HL-60 (cell line): ENCODE data around the gene INPP5B.
A peak's percentile ranks its signal among the peaks of the same experiment; 100 is the strongest.

Experiments
- DNase-seq, 2 experiments: peaks; one replicate each; pipeline ENCODE4 v3.0.0-alpha.2; 2010 to 2020; ENCODE audit warnings: low read depth in 1 of 2, low spot score in 1 of 2
- H3K27ac ChIP-seq: fragments of 250-450 bp; sonication (Bioruptor Pico); replicated peaks from 2 replicates; pipeline ENCODE4 v1.5.1; 2020; ENCODE audit warnings: mild to moderate bottlenecking, moderate library complexity
- H3K27me3 ChIP-seq: fragments of 250-450 bp; sonication (Bioruptor Pico); 2 replicates; pipeline ENCODE4 v1.5.1; 2021; ENCODE audit warnings: mild to moderate bottlenecking, moderate library complexity; ENCODE audit not compliant: insufficient read depth, poor library complexity, severe bottlenecking
- H3K4me3 ChIP-seq: replicated peaks from 2 replicates; pipeline ENCODE4 v1.5.1; 2011; ENCODE audit warnings: mild to moderate bottlenecking, control low read depth, low read length; ENCODE audit not compliant: insufficient read depth
- GABPA ChIP-seq: IDR thresholded peaks from 2 replicates; pipeline ENCODE4 v1.6.1; 2012; ENCODE audit warnings: low read depth
- POLR2AphosphoS5 ChIP-seq: IDR thresholded peaks from 2 replicates; pipeline ENCODE4 v1.6.1; 2012; ENCODE audit warnings: low read depth
- SPI1 ChIP-seq: IDR thresholded peaks from 2 replicates; pipeline ENCODE4 v1.6.1; 2012; ENCODE audit warnings: low read depth, mild to moderate bottlenecking, borderline replicate concordance
- TF ChIP-seq, protein P1 (sequence below): IDR thresholded peaks from one replicate; pipeline ENCODE4 v1.5.1; 2011; ENCODE audit warnings: low read length, control low read depth, inconsistent platforms; ENCODE audit not compliant: insufficient read depth
- TF ChIP-seq, protein P2 (sequence below): IDR thresholded peaks from 2 replicates; pipeline ENCODE4 v1.6.1; 2012; ENCODE audit warnings: low read depth; ENCODE audit not compliant: insufficient replicate concordance

INPP5B gene

DNA sequence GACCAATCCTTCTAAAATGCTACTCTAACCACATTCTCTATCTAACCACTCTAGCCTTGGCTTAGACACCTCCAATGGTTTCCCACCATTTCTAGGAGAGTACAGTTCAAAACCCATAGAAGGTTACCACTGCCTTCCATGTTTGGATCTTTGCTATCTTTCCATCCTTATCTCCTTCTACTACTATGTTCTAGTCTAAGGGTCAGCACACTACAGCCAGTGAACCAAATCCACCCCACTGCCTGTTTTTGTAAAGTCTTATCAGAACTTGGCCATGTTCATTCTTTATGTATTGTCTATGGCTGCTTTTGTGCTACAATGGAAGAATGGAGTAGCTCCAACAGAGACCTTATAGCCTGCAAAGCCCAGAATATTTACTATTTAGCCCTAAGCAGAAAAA lies 93.7 kb downstream of the INPP5B start:
- TF ChIP-seq POLR2AphosphoS5 = no peak
- TF ChIP-seq, protein P1, sequence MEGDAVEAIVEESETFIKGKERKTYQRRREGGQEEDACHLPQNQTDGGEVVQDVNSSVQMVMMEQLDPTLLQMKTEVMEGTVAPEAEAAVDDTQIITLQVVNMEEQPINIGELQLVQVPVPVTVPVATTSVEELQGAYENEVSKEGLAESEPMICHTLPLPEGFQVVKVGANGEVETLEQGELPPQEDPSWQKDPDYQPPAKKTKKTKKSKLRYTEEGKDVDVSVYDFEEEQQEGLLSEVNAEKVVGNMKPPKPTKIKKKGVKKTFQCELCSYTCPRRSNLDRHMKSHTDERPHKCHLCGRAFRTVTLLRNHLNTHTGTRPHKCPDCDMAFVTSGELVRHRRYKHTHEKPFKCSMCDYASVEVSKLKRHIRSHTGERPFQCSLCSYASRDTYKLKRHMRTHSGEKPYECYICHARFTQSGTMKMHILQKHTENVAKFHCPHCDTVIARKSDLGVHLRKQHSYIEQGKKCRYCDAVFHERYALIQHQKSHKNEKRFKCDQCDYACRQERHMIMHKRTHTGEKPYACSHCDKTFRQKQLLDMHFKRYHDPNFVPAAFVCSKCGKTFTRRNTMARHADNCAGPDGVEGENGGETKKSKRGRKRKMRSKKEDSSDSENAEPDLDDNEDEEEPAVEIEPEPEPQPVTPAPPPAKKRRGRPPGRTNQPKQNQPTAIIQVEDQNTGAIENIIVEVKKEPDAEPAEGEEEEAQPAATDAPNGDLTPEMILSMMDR = no peak
- TF ChIP-seq, protein P2, sequence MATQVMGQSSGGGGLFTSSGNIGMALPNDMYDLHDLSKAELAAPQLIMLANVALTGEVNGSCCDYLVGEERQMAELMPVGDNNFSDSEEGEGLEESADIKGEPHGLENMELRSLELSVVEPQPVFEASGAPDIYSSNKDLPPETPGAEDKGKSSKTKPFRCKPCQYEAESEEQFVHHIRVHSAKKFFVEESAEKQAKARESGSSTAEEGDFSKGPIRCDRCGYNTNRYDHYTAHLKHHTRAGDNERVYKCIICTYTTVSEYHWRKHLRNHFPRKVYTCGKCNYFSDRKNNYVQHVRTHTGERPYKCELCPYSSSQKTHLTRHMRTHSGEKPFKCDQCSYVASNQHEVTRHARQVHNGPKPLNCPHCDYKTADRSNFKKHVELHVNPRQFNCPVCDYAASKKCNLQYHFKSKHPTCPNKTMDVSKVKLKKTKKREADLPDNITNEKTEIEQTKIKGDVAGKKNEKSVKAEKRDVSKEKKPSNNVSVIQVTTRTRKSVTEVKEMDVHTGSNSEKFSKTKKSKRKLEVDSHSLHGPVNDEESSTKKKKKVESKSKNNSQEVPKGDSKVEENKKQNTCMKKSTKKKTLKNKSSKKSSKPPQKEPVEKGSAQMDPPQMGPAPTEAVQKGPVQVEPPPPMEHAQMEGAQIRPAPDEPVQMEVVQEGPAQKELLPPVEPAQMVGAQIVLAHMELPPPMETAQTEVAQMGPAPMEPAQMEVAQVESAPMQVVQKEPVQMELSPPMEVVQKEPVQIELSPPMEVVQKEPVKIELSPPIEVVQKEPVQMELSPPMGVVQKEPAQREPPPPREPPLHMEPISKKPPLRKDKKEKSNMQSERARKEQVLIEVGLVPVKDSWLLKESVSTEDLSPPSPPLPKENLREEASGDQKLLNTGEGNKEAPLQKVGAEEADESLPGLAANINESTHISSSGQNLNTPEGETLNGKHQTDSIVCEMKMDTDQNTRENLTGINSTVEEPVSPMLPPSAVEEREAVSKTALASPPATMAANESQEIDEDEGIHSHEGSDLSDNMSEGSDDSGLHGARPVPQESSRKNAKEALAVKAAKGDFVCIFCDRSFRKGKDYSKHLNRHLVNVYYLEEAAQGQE = no peak
- no peak for TF ChIP-seq GABPA
- no peak for TF ChIP-seq SPI1
- Histone ChIP-seq H3K27me3 (no peaks in the 10 kb centered on the region), H3K4me3 (no peak overlapping the region), H3K27ac (peak overlapping the region; percentile 86)
- DNase-seq = no peak

- H3K4me3 ChIP-seq = peak overlapping the region; percentile 18
- DNase-seq = peak in 1 of 2 experiments; percentile 66
- H3K27ac ChIP-seq = peak overlapping the region; percentile 86
- TF ChIP-seq SPI1 = peak; percentile 87
- no peak for TF ChIP-seq POLR2AphosphoS5
- no peaks in the 10 kb centered on the region for H3K27me3 ChIP-seq
Measured at GRCh38 chr1:37851782-37852210, 95.1 kb downstream of the INPP5B start.

GRCh38 chr1:37851262-37851661 lies 95.6 kb downstream of the INPP5B start:
- Histone ChIP-seq H3K27me3 (no peaks in the 10 kb centered on the region), H3K4me3 (peak overlapping the region; percentile 13), H3K27ac (peak overlapping the region; percentile 86)
- no peak for DNase-seq
- TF ChIP-seq, protein P1 = no peak
- TF ChIP-seq SPI1 = no peak
- no peak for TF ChIP-seq POLR2AphosphoS5
- TF ChIP-seq, protein P2 = no peak
- no peak for TF ChIP-seq GABPA

DNA sequence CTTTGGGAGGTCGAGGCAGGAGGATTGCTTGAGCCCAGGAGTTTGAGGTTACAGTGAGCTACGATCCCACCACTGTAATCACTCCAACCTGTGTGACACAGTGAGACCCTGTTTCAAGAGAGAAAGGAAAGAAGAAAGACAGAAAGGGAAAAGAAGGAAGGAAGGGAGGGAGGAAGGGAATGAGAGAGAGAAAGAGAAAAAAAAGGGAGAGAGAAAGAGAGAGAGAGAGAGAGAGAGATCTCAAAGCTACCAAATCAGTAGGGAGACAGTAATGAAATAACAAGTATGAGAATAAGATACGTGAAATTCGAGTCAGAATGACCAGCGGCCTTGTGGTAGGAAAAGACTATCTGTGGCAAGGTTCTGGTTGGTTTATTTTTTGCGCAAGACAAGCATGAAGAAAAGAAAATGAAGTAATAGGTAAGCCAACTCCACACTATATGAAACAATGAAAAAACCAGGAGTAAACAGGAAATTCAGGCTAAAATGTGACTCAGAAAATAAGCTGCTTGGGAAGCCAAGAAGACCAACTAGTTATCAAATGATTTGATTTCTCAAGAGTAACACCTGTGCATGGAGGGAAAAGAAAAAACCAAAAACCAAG lies 96.4 kb downstream of the INPP5B start:
- Histone ChIP-seq H3K27ac (peak overlapping the region; percentile 86), H3K27me3 (no peaks in the 10 kb centered on the region), H3K4me3 (peak overlapping the region; percentile 13)
- TF ChIP-seq POLR2AphosphoS5 = no peak
- TF ChIP-seq, protein P2 = no peak
- no peak for TF ChIP-seq GABPA
- TF ChIP-seq, protein P1 = no peak
- DNase-seq = peak; percentile 53 to 79
